Measurements from ENCODE around the gene SLC25A45. TPM values are rescaled to one million over a fixed set of nuclear protein-coding genes. Genes with fewer than 3 reads are reported as not detected.

SLC25A45 gene
- total RNA-seq, 1 donor: 5.8 TPM

GRCh38 chr11:65390996-65391395 lies 8.6 kb upstream of the SLC25A45 start:
- DNase-seq (ENCODE audit: low read depth): no peak
- TF ChIP-seq, protein P1, sequence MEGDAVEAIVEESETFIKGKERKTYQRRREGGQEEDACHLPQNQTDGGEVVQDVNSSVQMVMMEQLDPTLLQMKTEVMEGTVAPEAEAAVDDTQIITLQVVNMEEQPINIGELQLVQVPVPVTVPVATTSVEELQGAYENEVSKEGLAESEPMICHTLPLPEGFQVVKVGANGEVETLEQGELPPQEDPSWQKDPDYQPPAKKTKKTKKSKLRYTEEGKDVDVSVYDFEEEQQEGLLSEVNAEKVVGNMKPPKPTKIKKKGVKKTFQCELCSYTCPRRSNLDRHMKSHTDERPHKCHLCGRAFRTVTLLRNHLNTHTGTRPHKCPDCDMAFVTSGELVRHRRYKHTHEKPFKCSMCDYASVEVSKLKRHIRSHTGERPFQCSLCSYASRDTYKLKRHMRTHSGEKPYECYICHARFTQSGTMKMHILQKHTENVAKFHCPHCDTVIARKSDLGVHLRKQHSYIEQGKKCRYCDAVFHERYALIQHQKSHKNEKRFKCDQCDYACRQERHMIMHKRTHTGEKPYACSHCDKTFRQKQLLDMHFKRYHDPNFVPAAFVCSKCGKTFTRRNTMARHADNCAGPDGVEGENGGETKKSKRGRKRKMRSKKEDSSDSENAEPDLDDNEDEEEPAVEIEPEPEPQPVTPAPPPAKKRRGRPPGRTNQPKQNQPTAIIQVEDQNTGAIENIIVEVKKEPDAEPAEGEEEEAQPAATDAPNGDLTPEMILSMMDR (IDR thresholded peaks at IDR 0.05; ENCODE audit: insufficient read depth, low read length): no peak
- no peak overlapping the region for H3K4me3 ChIP-seq (ENCODE audit: low read depth, low read length)

GRCh38 chr11:65390099-65390941 lies 7.9 kb upstream of the SLC25A45 start:
- no peak for DNase-seq (ENCODE audit: low read depth)
- TF ChIP-seq, protein P1 (IDR thresholded peaks at IDR 0.05; ENCODE audit: insufficient read depth, low read length): no peak
- peak overlapping the region; percentile 13 for H3K4me3 ChIP-seq (ENCODE audit: low read depth, low read length)

DNA sequence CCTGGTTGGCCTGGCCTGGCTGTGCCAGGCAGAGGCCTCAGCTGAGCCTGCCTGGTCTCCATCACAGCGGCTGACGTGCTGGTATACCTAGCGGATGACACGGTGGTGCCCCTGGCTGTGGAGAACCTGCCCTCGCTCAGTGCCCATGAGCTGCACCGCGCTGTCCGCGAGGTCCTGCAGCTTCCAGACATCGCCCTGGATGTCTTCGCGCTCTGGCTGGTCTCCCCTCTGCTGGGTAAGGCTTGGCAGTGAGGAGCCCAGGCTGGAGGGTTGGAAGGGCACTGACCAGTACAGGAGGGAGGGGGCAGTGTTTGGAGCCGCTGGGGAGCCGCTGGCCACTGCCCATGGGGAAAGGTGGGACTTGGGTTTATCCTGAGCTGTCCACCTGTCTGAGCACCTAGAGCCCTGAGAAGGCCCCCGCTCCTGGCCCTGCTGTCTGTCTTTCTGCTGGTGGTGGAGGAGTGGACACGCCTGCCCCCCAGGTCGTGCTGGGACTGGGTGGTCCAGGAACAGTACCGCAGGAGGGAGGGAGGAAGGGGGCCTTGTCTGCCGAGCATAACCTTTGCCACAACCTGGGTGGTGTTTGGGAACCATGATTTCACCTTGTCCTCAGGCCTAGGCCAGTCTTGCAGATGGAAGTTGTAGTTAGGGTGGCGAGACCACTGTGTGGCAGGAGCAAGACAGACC lies 7.0 kb upstream of the SLC25A45 start:
- peak overlapping the region; percentile 5 for H3K4me3 ChIP-seq (ENCODE audit: low read depth, low read length)
- TF ChIP-seq, protein P1 (IDR thresholded peaks at IDR 0.05; ENCODE audit: insufficient read depth, low read length): no peak
- DNase-seq (ENCODE audit: low read depth): no peak

DNA sequence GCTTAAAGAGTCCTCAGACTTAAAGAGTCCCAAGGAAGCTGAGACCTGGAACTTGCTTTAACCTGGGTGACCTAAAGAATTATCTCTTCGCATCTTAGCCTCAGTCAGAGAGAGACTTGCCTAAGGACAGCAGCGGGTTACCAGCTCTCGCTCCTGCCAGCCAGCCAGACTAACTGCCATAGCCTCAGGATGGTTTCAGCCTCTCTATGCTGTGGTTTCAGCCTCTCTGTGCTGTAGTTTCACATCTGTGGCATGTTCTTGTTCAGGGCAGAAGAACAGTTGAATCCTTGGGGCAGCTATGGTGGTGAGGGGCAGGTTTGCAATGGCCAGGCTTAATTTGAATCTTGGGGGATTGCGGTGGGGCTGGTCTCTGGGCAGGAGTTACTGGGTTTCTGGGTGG lies 6.3 kb upstream of the SLC25A45 start:
- peak overlapping the region; percentile 33 for H3K4me3 ChIP-seq (ENCODE audit: low read depth, low read length)
- DNase-seq (ENCODE audit: low read depth): no peak
- TF ChIP-seq, protein P1 (IDR thresholded peaks at IDR 0.05; ENCODE audit: insufficient read depth, low read length): no peak

- DNase-seq (ENCODE audit: low read depth): peak; percentile 72
- peak within 1 kb of the TSS; percentile 89 for H3K4me3 ChIP-seq (ENCODE audit: low read depth, low read length)
- TF ChIP-seq, protein P1 (IDR thresholded peaks at IDR 0.05; ENCODE audit: insufficient read depth, low read length): no peak
Measured at GRCh38 chr11:65386307-65387140, 4.1 kb upstream of the SLC25A45 start, which contains the start of gene FRMD8. TSS of gene FRMD8 (plus strand) at chr11:65386637. CDS start at chr11:65387037, 400 bp downstream.

- TF ChIP-seq, protein P1 (IDR thresholded peaks at IDR 0.05; ENCODE audit: insufficient read depth, low read length): no peak
- peak; percentile 14 for DNase-seq (ENCODE audit: low read depth)
- no peak overlapping the region for H3K4me3 ChIP-seq (ENCODE audit: low read depth, low read length)
Measured at GRCh38 chr11:65384301-65384889, 1.9 kb upstream of the SLC25A45 start.

All from fibroblast of the aortic adventitia (primary cell).